ENCODE data around the gene DEAF1. TPM values are rescaled to one million over a fixed set of nuclear protein-coding genes. Genes with fewer than 3 reads are reported as not detected.

Gene DEAF1
- total and polyA plus RNA-seq, 2 experiments from 2014 or later, result 35.0 to 38.5 TPM

DNA sequence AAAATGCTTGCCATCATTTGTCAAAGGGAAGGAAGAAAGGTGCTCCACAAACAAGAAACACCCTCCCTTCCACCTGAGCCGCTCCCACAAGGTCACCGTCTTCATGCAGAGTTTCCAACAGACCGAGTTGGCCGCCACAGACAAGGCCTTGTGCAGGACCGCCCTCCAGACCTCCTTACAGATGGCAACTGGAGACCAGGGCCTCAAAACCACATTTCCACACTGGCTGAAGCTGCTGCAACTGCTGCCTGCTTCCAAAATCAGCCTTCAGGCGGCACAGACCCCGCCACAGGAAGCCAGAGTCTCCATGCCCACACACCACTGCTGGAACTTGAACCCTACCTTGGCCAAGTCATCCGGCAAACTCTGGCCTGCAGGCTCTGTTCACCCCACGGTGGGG lies 6.3 kb downstream of the DEAF1 start:
- Histone ChIP-seq H3K9me2 (ENCODE audit: insufficient read depth) (no peaks in the 10 kb centered on the region), H2AFZ (no peak overlapping the region), H3K4me3 (no peak overlapping the region), H3K79me2 (ENCODE audit: insufficient read depth) (peaks cover 41% of the 10 kb centered on the region), H3K27me3 (replicated peaks; ENCODE audit: insufficient read depth) (no peaks in the 10 kb centered on the region), H4K20me1 (ENCODE audit: insufficient read depth) (no peaks in the 10 kb centered on the region), H3K27ac (no peak overlapping the region), H3K4me1 (ENCODE audit: insufficient read depth) (peaks cover 6% of the 10 kb centered on the region; the same call in 1 of the 2 replicates), H3K9me3 (ENCODE audit: low read depth) (no peaks in the 10 kb centered on the region), H3K9ac (no peak overlapping the region), H3F3A (ENCODE audit: insufficient read depth) (no peaks in the 10 kb centered on the region), H3K36me3 (ENCODE audit: low read depth) (peaks cover 24% of the 10 kb centered on the region; the same call in 1 of the 2 replicates), H3K4me2 (ENCODE audit: unreplicated experiment) (no peak overlapping the region)
- DNase-seq, result no peak
- TF ChIP-seq EZH2 (IDR thresholded peaks at IDR 0.05; ENCODE audit: insufficient read depth, poor library complexity, severe bottlenecking) (no peak), EZH2phosphoT487 (IDR thresholded peaks at IDR 0.05; ENCODE audit: insufficient read depth, low read depth) (no peak)
- in situ Hi-C loops (cut with MboI), result no loop called here
- 95 to 98% methylated on average over 9 of the region's 9 CpGs for WGBS, 2 experiments (ENCODE audit: low coverage in 1 of 2, low lambda C conversion rate in 2 of 2, missing lambda C conversion rate in 2 of 2)

DNA sequence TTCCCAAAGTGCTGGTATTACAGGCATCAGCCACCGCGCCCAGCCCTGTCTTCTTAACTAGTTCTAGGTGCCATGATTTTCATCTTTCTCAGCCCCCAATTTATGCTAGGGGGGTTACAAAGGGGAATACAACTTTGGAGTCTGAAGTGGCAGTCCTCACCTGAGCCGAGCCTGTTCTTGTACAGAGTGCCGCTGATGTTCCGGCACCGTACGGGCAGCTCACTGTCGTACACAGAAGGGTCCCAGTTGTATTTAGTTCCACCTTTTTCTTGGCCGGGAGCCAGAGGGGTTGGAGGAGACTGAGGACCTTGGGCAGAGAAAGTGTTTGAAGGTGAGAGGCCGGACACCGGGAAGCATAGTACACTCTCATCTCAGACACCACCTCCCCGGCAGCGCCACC lies 7.3 kb downstream of the DEAF1 start:
- H3K79me2 ChIP-seq (ENCODE audit: insufficient read depth), result peaks cover 32% of the 10 kb centered on the region
- TF ChIP-seq EZH2phosphoT487 (IDR thresholded peaks at IDR 0.05; ENCODE audit: insufficient read depth, low read depth), result no peak
- TF ChIP-seq EZH2 (IDR thresholded peaks at IDR 0.05; ENCODE audit: insufficient read depth, poor library complexity, severe bottlenecking), result no peak
- in situ Hi-C loops (cut with MboI), result no loop called here
- no peak overlapping the region for H3K27ac ChIP-seq
- 87 to 88% methylated on average over 13 of the region's 13 CpGs for WGBS, 2 experiments (ENCODE audit: low coverage in 1 of 2, low lambda C conversion rate in 2 of 2, missing lambda C conversion rate in 2 of 2)
- H3K4me1 ChIP-seq (ENCODE audit: insufficient read depth), result no peaks in the 10 kb centered on the region
- no peak overlapping the region for H3K4me2 ChIP-seq (ENCODE audit: unreplicated experiment)
- H4K20me1 ChIP-seq (ENCODE audit: insufficient read depth), result no peaks in the 10 kb centered on the region
- DNase-seq, result no peak
- no peaks in the 10 kb centered on the region for H3F3A ChIP-seq (ENCODE audit: insufficient read depth)
- H3K9me2 ChIP-seq (ENCODE audit: insufficient read depth), result no peaks in the 10 kb centered on the region
- H3K9me3 ChIP-seq (ENCODE audit: low read depth), result no peaks in the 10 kb centered on the region
- H3K4me3 ChIP-seq, result no peak overlapping the region
- H3K9ac ChIP-seq, result no peak overlapping the region
- H2AFZ ChIP-seq, result no peak overlapping the region
- H3K27me3 ChIP-seq (replicated peaks; ENCODE audit: insufficient read depth), result no peaks in the 10 kb centered on the region
- H3K36me3 ChIP-seq (ENCODE audit: low read depth), result peaks cover 32% of the 10 kb centered on the region; the same call in 1 of the 2 replicates

DNA sequence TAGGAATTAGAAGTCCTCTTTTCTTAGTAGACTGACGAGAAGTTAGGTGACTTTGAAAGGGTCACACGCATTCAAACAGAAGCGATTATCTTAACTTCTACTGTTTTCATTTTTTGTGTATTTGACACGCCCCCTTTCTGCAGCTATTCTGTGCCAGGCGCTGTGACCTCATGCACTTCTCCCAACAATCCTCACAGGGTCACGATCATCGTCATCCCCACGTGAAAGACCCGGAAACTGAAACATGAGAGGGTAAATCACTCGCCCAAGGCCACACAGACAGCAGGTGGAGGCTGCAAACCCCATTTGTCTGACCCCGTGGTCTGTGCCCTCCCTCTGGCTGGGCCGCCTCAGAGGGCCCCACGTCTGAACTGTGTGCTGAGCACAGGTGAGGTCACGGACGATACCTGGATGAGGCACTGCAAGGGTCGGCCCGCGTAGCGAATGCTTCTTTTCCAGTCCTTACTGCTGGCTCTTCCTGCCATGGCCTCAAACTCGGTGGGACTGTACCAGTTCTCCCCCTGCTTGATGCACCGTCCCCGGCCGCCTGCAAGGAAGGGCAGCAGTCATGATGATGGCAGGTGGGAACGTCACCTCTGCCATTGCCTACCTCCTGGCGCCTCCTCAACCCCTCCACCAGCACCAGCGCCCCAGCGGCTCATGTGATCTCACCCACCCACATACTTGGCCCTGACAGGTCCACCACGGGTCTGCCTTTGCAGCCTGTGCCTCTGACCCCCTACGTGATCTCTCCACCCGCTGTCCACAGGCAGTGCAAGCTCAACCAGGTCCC lies 8.4 kb downstream of the DEAF1 start:
- TF ChIP-seq EZH2 (IDR thresholded peaks at IDR 0.05; ENCODE audit: insufficient read depth, poor library complexity, severe bottlenecking), result no peak
- Histone ChIP-seq H3K4me3 (no peak overlapping the region), H3K9me3 (ENCODE audit: low read depth) (no peaks in the 10 kb centered on the region), H3K27me3 (replicated peaks; ENCODE audit: insufficient read depth) (no peaks in the 10 kb centered on the region), H3K4me2 (ENCODE audit: unreplicated experiment) (no peak overlapping the region), H4K20me1 (ENCODE audit: insufficient read depth) (no peaks in the 10 kb centered on the region), H3K27ac (no peak overlapping the region), H2AFZ (no peak overlapping the region), H3F3A (ENCODE audit: insufficient read depth) (no peaks in the 10 kb centered on the region), H3K79me2 (ENCODE audit: insufficient read depth) (peaks cover 21% of the 10 kb centered on the region), H3K4me1 (ENCODE audit: insufficient read depth) (no peaks in the 10 kb centered on the region), H3K9ac (no peak overlapping the region), H3K36me3 (ENCODE audit: low read depth) (peaks cover 35% of the 10 kb centered on the region; the same call in 1 of the 2 replicates), H3K9me2 (ENCODE audit: insufficient read depth) (no peaks in the 10 kb centered on the region)
- 92 to 93% methylated on average over 30 of the region's 30 CpGs for WGBS, 2 experiments (ENCODE audit: low coverage in 1 of 2, low lambda C conversion rate in 2 of 2, missing lambda C conversion rate in 2 of 2)
- no peak for DNase-seq
- in situ Hi-C loops (cut with MboI), result no loop called here

DNA sequence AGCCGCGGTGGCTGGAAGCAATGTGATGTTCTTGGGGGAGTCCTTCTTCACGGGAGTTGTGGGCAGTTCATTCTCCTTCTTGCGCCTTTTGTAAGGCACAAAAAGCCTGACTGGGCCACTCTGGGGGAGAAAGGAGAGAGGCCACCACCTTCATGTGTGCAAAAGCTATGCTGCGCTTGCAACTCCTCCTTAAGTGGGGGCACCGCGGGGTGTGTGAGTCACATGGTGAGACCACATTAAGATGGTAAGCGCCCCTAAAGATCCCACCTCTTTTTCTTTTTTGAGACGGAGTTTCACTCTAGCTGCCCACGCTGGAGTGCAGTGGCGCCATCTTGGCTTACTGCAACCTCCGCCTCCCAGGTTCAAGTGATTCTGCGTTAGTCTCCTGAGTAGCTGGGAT lies 14.1 kb downstream of the DEAF1 start:
- Histone ChIP-seq H3K36me3 (ENCODE audit: low read depth) (peaks cover 22% of the 10 kb centered on the region; the same call in 1 of the 2 replicates), H3K9me2 (ENCODE audit: insufficient read depth) (no peaks in the 10 kb centered on the region), H3F3A (ENCODE audit: insufficient read depth) (no peaks in the 10 kb centered on the region), H3K4me2 (ENCODE audit: unreplicated experiment) (no peak overlapping the region), H3K79me2 (ENCODE audit: insufficient read depth) (no peaks in the 10 kb centered on the region), H3K9ac (no peak overlapping the region), H3K9me3 (ENCODE audit: low read depth) (no peaks in the 10 kb centered on the region), H3K4me1 (ENCODE audit: insufficient read depth) (no peaks in the 10 kb centered on the region), H4K20me1 (ENCODE audit: insufficient read depth) (no peaks in the 10 kb centered on the region), H3K27me3 (replicated peaks; ENCODE audit: insufficient read depth) (no peaks in the 10 kb centered on the region), H3K4me3 (no peak overlapping the region), H3K27ac (no peak overlapping the region), H2AFZ (no peak overlapping the region)
- TF ChIP-seq EZH2 (IDR thresholded peaks at IDR 0.05; ENCODE audit: insufficient read depth, poor library complexity, severe bottlenecking) (no peak), EZH2phosphoT487 (IDR thresholded peaks at IDR 0.05; ENCODE audit: insufficient read depth, low read depth) (no peak)
- in situ Hi-C loops (cut with MboI), result no loop called here
- 92 to 94% methylated on average over 13 of the region's 13 CpGs for WGBS, 2 experiments (ENCODE audit: low coverage in 1 of 2, low lambda C conversion rate in 2 of 2, missing lambda C conversion rate in 2 of 2)
- DNase-seq, result no peak

All from GM23248 (cell line).